GM19372 (cell line): ENCODE measurements around the gene FABP1.

Experiments
- ATAC-seq: cut with Tn5 transposase; IDR thresholded peaks from one replicate; pipeline ENCODE4 v1.9.1; 2021; ENCODE audit warnings: mild to moderate bottlenecking, low read depth, moderate library complexity; ENCODE audit not compliant: unreplicated experiment

Gene FABP1

DNA sequence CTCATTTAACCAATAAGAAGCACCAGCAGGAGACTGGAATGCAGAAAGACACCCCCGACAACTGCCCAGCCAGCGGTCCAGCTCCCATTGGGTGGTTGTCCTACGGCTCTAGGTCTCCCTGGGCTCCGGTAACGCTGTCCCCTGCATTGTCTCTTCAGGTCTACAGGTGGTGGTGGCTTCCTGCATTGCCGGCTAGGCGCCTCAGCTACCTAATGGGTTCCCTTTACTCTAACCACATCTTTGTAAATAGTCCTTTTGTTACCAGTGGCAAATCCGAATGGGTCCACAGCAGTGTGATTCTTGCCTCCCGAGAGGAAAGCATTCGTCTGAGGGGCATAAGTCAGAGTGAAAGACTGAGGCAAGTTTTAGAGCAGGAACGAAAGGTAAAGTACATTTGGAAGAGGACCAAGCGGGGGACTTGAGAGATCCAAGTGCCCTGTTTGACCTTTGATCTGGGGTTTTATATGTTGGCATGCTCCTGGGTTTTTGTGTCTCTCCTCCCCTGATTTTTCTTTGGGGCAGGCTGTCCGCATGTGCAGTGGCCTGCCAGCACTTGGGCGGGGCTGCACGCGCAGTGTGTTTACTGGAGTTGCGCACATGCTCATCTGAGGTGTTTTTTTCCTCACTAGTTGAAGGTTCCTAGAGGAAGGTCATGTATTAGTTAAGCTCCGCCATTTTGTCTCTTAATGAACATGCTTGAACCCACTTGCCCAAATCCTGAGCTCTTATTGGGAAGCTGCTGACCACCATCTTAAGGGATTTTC, 11.0 kb downstream of the FABP1 start:
- no peak for ATAC-seq

DNA sequence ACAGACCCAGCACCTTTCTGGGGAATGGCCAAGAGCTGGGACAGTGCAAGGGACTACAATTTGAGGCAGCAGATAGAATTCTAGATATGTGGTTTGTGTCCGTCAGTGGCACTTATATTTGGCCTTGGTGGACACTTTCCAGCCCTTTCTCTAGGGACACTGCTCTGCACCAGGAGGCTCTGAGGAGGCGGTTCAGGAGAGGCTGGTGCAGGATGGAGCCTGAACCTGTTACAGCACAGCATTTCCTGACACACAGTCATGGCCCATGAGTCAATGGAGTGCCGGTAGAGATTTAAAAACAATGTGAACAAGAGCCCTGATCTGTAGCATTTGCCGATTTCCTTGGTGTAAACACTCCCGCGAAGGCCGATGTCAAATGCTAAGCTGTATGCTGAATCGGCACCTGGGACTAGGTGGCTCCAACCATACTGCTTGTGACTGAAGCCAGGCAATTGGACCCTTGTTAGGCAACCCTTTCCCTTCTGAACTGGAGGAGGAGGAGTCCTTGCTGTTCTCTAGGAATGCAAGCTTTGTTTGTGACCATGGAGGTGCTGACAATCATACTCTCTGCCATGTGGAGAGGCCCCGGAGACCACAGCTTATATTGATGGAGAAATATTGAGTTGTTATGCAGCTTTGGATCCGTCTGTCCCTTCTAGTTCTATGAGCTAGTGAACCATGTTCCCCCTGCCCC, 11.9 kb downstream of the FABP1 start:
- no peak for ATAC-seq

DNA sequence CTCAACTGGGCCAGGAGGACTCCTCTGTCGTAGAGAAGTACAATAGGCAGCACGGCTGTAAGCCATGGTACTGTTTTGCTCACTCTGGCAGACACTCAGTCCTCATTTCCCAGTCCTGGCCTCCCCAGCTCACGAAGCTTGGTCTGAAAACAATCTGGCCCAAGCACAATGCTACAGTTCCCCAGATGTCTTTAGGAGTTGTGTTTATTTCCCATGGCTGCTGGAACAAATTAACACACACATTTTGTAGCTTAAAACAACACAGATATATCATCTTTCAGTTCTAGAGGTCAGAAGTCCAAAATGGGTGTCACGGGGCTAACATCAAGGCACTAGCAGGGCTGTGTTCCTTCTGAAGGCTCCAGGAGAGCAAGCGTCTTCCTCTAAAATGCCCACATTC, 13.0 kb downstream of the FABP1 start:
- ATAC-seq: no peak

DNA sequence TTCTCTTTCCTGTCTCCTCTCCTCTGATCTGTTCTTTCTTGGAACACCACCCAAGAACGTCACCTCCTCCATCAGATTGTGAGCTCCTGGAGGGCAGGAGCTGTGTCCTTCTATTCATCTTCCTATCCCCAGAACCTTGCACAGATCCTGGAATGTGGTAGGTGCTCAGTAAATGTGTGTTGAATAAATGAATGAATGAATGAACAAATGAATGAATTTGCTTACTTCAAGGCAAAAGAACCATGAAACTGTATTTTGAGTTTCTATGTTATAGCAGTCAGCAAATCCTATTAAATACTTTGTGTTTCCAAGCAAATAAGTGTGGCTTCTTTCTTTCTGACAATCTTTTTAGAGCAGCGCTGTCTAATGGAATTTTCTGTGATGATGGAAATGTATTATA, 14.8 kb downstream of the FABP1 start:
- ATAC-seq: no peak

DNA sequence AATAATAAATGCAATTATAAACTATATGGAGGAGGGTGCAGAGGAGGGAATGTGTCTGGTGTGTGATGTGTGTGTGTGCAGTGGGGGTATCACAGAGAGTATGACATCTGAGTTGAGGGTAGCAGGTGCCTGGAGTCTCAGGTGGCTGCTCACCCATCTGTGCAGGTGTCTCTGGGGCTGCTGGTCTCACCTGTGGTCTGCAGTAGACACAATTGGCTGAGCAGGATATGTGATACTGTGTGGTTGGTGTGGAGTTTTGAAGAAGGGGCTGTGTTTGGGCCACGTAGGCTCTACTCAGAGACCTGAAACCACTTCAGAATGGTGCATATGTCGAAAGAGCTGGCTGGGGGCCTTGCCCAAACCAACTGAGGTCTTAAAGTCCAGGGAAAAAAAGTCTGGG, 17.0 kb downstream of the FABP1 start:
- ATAC-seq: no peak

DNA sequence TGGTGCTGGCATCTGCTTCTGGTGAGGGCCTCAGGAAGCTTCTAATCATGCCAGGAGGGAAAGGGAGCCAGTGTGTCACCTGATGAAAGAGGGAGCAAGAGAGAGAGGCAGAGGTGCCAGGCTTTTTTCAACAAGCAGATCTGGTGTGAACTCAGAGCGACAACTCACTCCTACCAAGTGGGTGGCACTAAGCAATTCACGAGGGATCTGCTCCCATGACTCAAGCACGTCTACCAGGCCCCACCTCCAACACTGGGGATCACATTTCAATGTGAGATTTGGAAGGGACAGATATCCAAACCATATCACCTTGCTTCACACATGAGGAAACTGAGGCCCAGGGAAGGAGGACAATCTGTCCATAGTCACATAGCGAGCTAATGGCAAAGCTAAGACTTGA, 19.1 kb downstream of the FABP1 start:
- ATAC-seq: no peak

DNA sequence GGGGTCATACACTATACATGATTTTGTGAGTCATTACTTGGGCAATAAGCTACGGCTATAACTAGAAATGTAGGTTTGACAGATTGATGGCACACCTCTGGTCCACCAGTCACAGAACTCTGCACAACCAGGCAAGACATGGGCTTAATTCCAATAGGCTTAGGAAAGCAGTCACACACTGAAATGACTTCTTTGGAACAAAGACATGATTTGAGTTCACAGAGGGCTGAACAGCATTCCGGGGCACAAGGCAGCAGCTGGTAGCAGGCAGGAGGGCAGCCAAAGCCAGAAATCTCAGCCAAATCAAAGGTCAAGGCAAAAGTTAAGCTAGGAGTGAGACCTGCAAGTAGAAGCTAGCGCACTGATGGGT, 27.4 kb downstream of the FABP1 start:
- ATAC-seq: no peak

DNA sequence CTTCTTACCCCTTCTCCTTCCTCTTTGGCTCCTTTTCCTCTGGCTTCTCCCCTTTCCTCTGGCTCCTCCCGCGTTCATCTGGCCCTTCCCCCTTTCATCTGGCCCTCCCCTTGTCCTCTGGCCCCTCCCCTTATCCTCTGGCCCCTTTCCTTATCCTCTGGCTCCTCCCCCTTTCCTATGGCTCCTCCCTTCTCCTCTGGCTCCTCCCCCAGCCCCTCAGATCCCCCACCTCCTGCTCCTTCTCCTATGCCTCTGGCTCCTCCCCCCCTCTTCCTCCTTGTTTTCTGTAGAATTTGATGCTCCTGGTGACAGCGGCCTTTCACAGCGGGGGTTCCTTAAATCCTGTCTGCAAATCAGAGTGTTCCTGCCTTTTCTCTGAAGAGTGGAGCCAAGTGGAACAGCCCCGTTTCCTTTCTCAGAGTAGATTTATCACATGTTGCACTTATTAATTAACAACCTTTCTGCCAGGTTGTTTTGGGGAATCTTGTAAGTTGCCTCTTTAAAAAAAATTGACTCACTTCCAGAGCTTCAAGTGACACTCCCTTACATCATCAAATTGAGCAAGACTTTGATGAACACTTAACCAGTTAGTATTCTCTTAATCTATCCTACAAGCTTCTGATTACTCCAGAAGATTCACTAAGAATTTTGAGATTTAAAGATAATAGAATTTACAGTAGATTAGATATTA, 27.9 kb downstream of the FABP1 start:
- ATAC-seq: no peak

DNA sequence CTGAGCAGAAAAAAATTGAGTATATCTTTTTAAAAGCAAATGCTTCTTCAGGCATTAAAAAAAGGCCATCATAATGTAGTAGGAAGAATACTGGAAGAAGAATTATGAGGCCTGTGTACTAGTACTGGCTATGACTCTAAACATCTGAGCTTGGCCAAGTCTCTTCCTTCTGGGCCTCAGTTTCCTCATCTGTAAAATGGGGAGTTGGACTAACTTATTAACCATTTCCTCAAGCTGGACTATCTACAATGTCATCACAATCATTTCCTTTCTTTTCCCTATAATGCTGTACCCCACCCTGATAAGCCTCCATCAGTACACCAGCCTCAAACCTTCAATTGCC, 29.3 kb downstream of the FABP1 start:
- no peak for ATAC-seq

DNA sequence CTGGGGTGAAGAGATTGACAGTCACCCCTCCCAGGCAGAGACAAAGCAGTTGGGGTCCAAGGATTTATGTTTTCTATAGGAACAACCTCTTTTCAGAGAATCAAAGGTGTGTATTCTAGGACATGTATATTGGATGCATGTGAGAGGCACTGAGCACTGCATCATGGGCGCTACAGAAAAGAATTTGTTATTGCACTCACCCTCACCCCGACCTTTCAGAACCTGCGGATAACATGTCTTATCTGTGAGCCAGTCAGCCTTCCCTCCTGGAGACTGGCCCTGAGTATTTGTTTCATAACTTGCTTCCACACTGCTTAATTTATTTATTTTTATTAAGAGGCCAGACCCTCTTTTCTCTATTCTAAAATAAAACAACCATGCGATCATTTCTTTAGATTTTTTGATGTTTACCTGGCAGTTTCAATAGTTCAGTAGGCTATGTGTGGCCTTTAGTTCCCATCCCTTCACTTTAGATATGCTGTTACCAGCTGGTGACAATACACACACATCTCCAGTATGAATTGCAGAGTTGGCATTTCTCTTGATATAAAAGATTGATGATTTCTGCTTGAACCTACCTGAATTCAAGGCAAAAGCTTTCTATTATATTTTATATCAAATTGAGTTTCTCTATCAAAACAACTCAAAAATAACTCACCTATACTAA, 29.8 kb downstream of the FABP1 start:
- ATAC-seq: no peak

DNA sequence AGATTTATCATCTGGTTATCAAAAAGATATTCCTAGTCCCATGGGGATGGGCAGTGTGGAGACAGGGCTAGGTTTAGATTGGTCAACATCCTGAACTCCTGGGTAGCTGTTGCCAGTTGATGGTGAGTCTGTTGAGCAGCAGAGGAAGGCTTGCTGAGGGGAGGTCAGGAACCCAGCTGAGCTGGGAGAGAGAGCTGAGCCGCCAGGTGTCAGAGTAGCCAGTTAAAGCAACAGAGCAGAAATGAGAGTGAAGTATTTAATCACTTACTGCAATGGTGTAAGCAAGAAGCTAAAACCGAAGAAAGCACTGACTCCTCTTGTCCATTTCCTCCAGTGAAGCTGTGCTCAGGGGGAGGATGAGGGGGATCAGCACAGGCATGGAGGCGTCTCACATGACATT, 30.7 kb downstream of the FABP1 start:
- ATAC-seq: no peak

DNA sequence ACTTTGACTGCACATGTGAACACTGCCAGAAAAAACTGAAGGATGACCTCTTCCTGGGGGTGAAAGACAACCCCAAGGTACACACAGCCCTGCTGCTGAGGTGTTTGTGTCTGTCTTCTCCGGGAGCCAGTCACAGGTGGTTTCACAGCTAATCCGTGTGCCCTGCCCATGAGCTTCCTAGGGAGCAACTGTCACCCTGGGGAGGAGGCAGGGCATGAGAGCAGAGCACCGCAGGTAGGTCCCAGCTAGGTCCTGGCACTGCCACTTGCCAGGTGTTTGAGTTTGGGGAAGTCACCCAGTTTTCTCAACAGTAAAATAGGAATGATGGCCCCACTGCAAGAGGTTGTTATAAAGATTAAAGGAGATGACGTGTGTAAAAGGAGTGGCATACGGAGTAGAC, 31.2 kb downstream of the FABP1 start:
- ATAC-seq: no peak

DNA sequence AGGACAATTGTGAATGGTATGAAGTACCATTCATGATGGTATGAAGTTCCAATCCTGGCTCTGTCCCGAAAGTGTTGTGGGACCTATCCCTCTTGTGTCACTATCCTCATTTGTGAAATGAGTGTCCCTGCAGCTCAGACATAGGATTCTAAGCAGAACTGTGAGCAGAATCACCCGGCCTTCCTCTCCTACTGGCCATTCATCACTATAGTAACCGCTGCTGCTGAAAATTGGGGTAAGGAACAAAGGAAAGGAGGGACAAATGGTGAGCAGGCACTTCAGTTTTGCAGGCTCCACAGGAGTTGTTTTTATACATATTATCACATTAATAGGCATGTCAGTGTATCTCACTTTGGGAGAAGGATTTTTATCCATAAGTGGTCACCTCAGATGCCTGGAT, 32.8 kb downstream of the FABP1 start:
- no peak for ATAC-seq

DNA sequence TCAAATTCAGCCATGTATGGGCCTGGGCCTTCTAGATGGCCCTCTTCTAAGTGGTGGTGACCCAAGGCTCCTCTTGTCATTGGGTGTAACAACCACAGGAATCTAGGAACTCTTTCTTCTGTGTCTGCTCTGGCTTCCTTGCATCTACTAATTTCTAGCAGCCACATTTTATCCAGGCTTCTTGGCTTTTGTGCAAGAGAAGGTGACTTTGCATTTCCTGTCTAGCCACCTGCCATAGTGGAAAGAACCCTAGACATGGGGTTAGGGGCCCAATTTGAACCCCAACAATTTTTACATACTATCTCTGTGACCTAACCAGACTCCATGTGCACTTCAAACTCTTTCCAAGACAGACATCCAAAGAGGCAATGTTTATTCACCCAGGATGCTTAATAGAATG, 35.1 kb downstream of the FABP1 start:
- ATAC-seq: no peak

DNA sequence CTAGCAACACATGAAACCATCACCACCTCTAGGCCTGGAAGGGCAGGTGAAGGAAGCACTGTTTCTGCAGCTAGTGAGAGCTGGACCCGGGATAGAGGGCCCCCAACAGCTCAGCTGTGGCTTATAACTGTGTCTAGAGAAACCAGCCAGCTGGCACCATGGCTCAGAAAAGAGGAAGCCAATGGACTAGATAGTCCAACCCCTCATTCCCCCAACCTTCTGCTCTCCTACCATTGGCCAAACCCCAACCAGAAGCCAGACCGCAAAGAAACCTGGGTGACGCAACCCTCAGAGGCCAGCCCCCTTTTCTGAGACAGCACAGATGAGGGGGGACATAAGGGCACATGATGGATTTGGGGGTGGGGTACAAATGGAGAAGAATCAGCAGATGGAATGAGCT, 35.9 kb downstream of the FABP1 start:
- ATAC-seq: no peak

DNA sequence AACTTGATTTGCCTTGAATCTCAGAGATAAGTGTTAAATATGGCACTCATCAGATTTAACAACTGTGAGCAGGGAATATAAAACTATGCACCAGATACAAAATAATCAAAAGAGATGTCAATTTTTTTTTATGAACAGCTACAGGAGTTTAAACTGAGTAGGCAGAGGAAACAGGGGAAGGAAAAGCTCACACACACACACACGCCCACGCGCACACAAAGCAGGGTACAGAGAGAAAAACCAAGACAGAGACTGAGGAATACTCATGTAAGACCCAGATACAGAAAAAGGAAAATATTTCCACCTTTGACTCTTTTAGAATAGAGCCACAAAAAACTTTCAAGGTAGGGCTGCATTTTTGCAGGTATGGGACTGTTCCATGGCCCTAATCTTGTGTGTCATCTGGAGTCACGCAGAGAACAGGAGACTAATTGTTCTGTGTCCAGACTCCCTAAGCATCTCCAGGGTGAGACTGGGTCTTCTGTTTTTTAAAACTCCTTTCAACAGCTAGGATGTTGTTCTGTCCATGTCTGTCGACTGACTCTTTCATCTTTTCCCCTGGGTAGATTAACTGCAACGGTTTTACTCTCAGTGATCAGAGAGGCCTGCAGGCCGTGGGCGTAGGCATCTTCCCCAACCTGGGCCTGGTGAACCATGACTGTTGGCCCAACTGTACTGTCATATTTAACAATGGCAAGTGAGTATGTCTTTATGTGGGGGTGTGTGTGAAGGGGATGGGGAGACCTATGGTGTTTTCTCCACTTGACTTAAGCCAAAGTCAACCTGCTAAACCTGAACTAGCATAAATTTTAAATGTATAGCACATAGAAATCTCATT, 37.2 kb downstream of the FABP1 start:
- ATAC-seq: no peak

DNA sequence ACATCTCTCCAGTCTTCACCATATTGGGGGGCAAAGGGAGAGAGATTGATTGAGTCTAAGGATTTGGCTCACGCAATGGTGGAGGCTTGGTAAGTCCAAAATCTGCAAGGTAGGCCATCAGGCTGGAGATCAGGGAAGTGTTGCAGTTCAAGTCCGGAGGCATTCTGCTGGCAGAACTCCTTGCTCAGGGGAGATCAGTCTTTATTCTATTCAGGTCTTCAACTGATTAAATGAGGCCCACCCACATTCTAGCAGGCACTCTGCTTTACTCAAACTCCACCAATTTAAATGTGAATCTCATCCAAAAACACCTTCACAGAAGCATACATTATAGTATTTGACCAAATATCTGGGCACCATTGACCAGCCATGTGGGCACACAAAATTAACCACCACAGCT, 38.9 kb downstream of the FABP1 start:
- ATAC-seq: no peak

DNA sequence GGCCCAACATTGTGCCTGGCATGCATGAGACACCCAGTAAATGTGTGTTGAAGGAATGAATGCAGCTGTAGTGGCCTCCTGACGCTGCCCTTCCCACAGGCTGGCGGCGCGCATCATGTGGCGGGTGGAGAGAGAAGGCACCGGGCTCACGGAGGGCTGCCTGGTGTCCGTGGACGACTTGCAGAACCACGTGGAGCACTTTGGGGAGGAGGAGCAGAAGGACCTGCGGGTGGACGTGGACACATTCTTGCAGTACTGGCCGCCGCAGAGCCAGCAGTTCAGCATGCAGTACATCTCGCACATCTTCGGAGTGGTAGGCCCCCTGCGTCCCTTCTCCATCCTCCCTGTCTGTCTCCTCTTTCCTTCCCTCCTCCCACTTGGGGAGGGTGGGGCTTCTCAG, 40.1 kb downstream of the FABP1 start:
- ATAC-seq: no peak

DNA sequence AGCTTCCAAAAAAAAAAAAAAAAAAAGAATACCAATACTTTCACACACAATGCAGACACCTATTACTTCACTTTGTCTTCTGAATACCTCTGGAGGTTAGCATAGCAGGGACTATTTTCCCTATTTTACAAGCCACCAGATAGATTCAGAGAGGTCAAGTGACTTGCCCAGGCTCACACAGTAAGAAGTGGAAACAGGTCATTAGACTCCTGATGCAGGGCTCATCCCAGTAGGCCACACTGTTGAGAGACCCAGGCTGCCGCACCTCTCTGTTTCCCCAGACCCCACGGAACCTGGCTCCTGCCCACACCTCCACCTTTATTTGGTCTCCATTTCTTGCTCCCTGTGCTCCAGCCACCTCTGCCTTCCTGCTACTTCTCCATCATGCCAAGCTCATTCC, 40.8 kb downstream of the FABP1 start:
- no peak for ATAC-seq

DNA sequence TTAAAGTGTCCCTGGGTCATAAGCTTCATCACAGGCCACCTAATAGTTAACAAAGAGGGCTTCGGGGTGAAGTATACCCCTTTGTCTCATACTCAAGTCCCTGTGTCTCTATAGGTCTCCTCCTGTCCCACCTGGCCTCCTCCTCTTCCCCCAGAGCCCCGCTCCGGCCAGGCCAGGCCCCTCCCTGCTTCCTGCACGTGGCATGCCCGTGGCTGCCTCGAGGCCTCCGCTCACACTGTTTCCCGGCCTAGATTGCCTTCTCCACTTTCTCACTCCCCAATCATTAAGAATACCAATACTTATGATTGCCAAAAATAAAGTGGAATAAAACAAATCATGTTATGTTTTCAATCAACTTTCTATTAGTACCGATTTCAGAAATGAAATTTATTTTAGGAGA, 41.5 kb downstream of the FABP1 start:
- ATAC-seq: no peak

DNA sequence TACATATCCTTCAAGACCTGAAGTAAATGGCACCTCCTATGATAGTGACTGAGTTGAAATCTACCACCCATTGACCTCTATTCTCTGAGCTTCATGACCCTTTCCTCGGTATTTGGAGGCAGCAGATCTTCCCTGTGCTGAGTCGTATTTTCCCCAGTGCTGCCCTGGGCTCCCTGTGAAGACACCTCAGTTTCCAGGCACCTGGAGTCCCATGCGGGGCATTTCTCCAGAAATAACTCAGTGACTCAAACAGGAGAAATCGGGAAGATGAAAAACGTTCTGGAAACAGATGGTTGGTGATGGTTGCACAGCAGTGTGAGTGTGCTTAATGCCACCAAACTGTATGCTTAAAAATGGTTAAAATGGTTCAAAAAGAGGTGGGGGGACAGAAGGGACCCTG, 42.3 kb downstream of the FABP1 start:
- ATAC-seq: no peak
